GM12801 (cell line): ENCODE results near the gene XPO4.

ENCODE experiments used
- CTCF ChIP-seq: IDR thresholded peaks from one replicate; pipeline ENCODE4 v1.5.1; 2011; ENCODE audit warnings: control low read depth; ENCODE audit not compliant: insufficient read length; ENCODE audit errors: extremely low read depth

The XPO4 gene

GRCh38 chr13:20740021-20740420 lies 162.5 kb downstream of the XPO4 start:
- TF ChIP-seq CTCF: no peak

- no peak for TF ChIP-seq CTCF
These were observed 163.9 kb downstream of the XPO4 start for GRCh38 chr13:20738616-20739015.

GRCh38 chr13:20729633-20730585 lies 172.6 kb downstream of the XPO4 start:
- TF ChIP-seq CTCF: no peak

- no peak for TF ChIP-seq CTCF
These were observed 173.8 kb downstream of the XPO4 start for GRCh38 chr13:20728579-20729311.

GRCh38 chr13:20727856-20728255 lies 174.7 kb downstream of the XPO4 start:
- TF ChIP-seq CTCF: no peak
